GM23248 (cell line): ENCODE data around the gene ACOT4.
"Not testable (repeated sequence)": the region's sequence is repeated elsewhere in the genome, so short reads cannot be mapped to it uniquely, and the experiment has no call there.

Experiments
- EZH2 ChIP-seq: fragments of 200-600 bp; sonication (generic); IDR thresholded peaks from 2 replicates; pipeline ENCODE4 v1.6.1; 2018; ENCODE audit warnings: antibody characterized with exemption, mild to moderate bottlenecking; ENCODE audit not compliant: insufficient read depth, poor library complexity, severe bottlenecking
- EZH2phosphoT487 ChIP-seq: fragments of 200-600 bp; sonication (generic); IDR thresholded peaks from 2 replicates; pipeline ENCODE4 v1.6.1; 2018; ENCODE audit warnings: antibody characterized with exemption, moderate library complexity, mild to moderate bottlenecking, low read depth; ENCODE audit not compliant: insufficient read depth

- TF ChIP-seq EZH2, EZH2phosphoT487: not testable (repeated sequence)
Measured at GRCh38 chr14:73542961-73543360, 48.7 kb upstream of the ACOT4 start.
